GM19468 (cell line): ENCODE measurements around the gene CAVIN1.
"Not testable (repeated sequence)": the region's sequence is repeated elsewhere in the genome, so short reads cannot be mapped to it uniquely, and the experiment has no call there.

ENCODE experiments used
- ATAC-seq: cut with Tn5 transposase; IDR thresholded peaks from one replicate; pipeline ENCODE4 v1.9.1; 2021; ENCODE audit warnings: mild to moderate bottlenecking, moderate library complexity, moderate number of reproducible peaks; ENCODE audit not compliant: unreplicated experiment; ENCODE audit errors: extremely low read depth

The CAVIN1 gene

GRCh38 chr17:42436391-42436790 lies 13.3 kb upstream of the CAVIN1 start:
- no peak for ATAC-seq

GRCh38 chr17:42431758-42432161 lies 8.7 kb upstream of the CAVIN1 start:
- ATAC-seq, result no peak

- no peak for ATAC-seq
Observed at GRCh38 chr17:42429726-42430447, 6.8 kb upstream of the CAVIN1 start.

- ATAC-seq, result no peak
Observed at GRCh38 chr17:42428141-42428944, 5.3 kb upstream of the CAVIN1 start.

GRCh38 chr17:42424991-42425610 lies 2.0 kb upstream of the CAVIN1 start:
- no peak for ATAC-seq

GRCh38 chr17:42423766-42424165 lies 710 bp upstream of the CAVIN1 start:
- ATAC-seq, result no peak

GRCh38 chr17:42422412-42422957 lies 571 bp downstream of the CAVIN1 start:
- ATAC-seq, result no peak

- no peak for ATAC-seq
Observed at GRCh38 chr17:42421507-42422338, 1.3 kb downstream of the CAVIN1 start.

GRCh38 chr17:42421136-42421506 lies 1.9 kb downstream of the CAVIN1 start:
- ATAC-seq, result no peak

GRCh38 chr17:42417981-42418380 lies 5.1 kb downstream of the CAVIN1 start:
- ATAC-seq, result not testable (repeated sequence)

GRCh38 chr17:42414704-42415409 lies 8.2 kb downstream of the CAVIN1 start:
- no peak for ATAC-seq

GRCh38 chr17:42413464-42414040 lies 9.5 kb downstream of the CAVIN1 start:
- ATAC-seq, result no peak

- no peak for ATAC-seq
Observed at GRCh38 chr17:42411905-42412679, 11.0 kb downstream of the CAVIN1 start.

GRCh38 chr17:42411361-42411760 lies 11.7 kb downstream of the CAVIN1 start:
- no peak for ATAC-seq

- no peak for ATAC-seq
Observed at GRCh38 chr17:42410319-42410685, 12.8 kb downstream of the CAVIN1 start.

GRCh38 chr17:42409523-42410318 lies 13.3 kb downstream of the CAVIN1 start:
- ATAC-seq, result no peak

GRCh38 chr17:42408061-42408460 lies 15.0 kb downstream of the CAVIN1 start:
- no peak for ATAC-seq
